NAMALWA (cell line): Measurements from ENCODE around the gene GFI1B.
"Not testable (repeated sequence)": the region's sequence is repeated elsewhere in the genome, so short reads cannot be mapped to it uniquely, and the experiment has no call there.

Experiments
- DNase-seq: peaks from one replicate; pipeline ENCODE4 v3.0.0-alpha.2; 2015; ENCODE audit warnings: low spot score

Gene GFI1B

DNA sequence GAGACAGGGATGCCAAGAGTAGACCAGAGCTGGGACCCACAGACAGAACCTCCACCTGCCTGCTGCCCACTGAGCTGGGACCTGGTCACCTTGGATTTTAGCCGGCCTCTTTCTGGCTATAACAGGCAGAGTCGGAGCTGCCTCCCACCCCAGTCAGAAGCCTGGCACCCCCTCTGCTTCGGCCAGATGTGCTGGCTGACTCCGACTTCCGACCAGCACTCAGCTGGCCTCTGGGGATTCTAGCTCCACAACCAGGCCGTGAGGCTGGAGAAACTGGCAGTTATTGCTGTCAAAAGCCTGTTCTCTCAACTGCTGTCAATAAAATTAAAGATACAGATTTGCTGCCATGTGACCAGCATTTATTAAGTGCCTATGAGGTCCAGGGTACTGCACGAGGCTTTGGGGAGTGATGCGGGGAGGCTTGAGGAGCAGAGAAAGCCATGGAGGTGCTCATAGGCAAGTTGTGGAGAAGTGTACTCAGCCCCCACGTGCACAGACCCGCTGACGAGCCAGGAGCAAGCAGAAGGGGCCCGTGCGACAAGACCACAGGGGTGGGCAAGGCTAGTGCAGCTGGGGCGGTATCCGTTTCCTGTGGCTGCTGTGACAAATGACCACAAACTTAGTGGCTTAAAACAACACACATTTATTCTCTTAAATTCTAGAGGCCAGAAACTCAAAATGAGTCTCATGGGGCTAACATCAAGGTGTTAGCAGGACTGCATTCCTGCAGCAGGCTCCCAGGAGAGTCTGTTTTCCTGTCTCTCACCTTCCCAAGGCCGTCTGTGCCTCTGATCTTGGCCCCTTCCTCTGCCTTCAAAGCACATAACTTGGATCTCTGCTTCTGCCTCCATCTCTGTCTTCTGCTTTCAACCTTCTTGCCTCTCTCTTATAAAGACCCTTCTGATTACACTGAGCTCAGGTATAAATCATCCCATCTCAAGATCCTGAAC lies 13.1 kb downstream of the GFI1B start:
- DNase-seq: no peak

DNA sequence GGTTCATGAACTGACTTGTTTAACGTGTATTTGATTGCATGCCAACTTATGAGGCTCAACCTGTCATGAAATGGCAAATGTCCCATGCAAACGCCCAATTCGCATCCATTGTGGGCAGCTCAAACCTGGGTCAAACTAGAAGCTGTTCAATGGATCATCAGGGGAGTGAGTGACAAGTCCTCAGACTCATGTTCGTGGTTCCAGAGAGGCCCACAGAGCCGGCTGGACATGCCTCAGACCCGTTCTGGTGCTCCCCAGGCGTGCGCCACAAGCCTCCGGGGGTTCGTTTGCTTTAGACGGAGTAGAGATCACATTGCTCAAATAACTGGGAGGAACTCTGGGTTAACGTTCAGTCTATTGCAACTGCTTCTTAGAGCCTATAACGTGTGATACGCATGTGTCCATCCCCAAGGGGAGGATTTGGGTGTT lies 15.0 kb downstream of the GFI1B start:
- no peak for DNase-seq

DNA sequence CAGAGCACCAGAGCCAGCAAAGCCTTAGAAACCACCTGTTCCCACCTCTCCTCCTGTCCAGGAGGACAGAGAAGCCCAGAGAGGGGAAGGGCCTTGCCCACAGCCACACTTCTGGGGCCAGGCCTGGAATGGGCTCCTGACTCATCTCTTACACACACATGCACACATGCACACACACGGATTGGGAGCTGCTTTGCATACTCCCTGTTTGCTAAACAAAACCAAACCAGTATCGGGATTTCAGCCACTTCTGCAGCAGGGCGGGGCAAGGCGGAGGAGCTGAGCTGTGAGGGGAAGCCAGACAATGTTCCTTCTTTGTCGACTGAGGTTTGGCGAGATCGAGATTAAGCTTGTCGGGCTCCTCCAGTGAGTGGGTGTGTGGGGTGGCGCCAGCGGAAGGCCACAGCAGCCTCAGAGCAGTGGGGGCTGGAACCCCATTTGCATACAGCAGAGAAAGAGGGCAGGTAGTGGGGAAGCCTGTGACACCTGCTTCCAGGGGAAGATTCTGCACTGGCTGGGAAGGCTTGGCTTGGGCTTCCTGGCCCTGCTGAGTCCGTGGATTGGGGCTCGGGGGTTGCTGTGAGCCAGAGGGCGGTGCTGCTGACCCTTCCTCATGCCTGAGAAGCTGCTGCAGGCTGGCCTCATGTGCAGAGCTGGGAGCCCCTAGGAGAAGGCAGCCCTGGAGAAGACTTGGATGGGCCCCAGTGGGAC lies 16.1 kb downstream of the GFI1B start:
- no peak for DNase-seq

DNA sequence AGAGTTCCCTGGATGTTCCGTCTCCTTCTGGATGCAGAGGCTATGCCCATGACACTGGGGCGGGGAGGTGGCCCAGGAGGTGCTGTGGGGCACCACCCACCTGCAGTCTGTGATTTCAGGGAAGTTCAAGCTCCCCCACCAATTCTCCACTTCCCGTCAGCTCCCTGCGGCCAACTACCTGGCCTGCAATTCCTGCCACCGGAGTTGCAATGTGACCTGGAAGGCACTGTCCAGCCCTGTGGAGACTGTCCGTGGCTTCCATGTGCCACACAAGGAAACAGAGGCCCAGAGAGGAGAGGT lies 16.6 kb downstream of the GFI1B start:
- DNase-seq: no peak

DNA sequence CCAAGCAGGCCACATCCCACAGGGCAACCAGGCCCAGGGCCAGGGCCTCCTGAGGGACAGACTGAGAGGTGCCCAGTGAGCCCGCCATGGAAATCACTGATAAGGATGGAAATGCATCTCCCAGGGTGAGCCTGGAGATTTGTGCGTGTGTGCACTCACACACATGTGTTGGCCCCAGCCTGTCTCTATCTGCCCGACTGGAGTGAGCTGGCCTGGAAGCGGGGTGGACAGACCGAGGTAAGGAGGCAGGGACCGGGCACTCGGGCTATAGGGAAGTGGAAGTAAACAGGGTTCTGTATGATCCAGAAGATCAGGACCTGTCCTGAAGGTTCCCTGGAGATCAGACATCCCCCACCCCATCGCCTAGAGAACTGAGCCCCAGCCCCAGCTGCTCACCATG lies 17.4 kb downstream of the GFI1B start:
- DNase-seq: no peak

DNA sequence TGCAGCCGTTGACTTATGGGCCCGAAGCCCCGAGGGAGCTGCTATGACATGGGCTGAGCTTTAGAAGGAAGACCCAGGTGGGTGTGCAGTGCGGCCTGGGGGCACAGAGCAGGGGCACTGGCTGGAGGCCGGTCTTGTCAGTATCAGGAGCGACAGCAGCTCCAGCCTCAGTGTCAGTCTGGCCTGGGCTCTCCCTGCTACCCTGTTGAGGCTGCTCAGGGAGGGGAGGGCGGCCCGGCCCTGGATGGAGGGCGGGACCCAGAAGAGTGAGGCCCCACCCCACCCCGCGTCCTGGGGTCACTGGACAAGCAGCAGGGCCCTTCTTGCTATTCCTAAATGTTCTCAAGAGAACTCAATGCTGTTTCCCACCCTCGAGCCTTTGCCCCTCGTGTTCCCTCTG lies 18.0 kb downstream of the GFI1B start:
- DNase-seq: no peak

DNA sequence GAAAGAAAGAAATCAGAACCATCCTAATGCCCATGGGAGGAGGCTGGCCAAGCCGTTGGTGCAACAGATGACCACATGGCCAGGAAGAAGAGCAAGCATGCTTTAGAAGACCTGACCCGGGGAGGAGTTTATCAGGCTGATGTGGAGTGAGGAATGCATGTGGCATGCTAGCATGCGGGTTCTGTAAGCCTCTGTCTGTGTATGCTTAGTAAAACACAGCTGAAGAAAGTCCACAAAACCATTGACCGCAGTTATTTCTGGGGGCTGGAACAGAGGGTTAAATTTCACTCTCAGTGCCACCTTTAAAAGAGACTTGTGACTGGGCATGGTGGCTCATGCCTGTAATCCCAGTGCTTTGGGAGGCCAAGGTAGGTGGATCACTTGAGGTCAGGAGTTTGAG lies 19.1 kb downstream of the GFI1B start:
- no peak for DNase-seq

DNA sequence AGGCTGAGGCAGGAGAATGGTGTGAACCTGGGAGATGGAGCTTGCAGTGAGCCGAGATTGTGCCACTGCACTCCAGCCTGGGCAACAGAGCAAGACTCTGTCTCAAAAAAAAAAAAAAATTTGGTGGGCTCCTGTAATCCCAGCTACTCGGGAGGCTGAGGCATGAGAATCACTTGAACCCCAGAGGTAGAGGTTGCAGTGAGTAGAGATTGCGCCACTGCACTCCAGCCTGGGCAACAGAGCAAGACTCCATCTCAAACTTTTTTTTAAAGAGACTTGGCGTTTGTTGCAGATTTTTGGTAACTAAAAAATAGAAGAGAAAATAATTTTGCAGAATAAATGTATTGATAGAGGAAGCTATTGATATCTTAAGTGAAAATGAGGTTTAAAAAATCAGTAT lies 19.7 kb downstream of the GFI1B start:
- DNase-seq: not testable (repeated sequence)

DNA sequence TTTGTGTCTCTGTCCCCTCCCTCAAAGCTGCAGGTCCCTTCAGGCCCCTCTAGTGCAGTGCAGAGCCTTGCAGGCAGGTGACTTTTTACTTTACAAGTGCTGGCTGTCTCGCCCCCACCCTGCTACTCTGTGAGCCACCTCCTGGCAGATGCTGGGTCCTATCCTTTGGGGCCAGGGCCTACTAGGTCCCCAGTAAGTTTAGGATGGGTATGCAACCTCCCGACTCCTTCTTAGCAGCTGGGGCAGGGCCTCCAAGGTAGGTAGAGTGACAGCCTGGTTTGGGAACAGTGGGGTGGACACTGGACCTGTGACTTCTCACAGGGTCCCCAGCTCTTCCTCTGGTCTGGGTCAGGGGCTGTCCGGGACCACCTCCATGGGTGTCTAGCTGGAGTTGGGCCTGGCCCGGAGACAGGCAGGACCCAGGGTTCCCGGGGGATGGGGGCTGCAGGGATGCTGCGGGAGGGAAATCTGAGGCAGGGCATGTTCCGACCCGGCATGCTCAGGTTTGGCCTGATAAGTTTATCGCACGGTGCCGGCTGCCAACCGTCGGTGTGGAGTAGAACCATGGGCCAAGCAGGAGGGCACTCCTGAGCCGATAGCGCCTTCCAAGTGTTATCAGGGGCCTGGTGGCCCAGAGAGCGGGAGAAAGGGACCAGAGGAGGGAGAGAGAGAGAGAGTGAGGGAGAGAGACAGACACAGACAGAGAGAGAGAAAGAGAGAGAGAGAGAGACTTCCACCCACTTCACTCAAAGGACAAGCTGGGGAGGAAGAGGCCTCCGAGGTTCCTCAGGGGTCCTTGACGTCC lies 20.5 kb downstream of the GFI1B start:
- DNase-seq: no peak

DNA sequence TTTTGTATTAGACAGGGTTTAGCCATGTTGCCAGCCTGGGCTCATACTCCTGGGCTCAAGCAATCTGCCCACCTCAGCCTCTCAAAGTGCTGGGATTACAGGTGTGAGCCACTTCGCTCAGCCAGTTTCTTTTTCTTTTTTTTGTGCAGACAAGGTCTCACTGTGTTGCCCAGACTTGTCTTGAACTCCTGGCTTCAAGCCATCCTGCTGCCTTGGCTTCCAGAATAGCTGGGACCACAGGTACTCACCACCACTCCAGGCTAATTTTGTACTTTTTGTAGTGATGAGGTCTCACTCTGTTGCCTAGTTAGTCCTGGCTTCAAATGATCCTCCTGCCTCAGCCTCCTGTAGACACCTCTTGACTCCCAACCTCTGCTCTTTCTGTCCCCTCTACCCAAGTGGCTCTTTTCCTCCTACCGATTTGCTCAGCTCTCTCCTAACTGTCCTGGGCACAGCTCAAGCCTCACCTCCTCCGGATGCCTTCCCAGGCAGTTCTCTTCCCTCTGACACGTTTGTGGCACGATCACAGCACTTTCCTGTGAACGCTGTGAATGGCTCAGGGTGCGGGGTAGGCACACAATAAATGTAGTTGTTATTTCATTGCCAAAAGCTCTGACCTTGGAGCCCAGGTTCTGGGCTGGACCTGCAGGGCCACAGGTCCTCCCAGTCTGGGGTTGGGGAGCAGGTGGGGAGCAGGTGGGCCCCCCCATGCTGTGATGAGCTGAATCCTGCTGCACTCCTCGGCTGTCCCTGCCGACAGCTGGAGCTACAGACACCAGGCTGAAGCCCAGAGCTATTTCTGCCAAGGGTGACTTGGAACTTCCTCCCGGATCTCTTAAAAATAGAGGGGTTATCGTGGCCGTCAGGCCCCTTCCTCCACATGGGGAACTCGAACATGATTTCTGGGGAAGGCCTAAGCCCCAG lies 23.9 kb downstream of the GFI1B start:
- no peak for DNase-seq

DNA sequence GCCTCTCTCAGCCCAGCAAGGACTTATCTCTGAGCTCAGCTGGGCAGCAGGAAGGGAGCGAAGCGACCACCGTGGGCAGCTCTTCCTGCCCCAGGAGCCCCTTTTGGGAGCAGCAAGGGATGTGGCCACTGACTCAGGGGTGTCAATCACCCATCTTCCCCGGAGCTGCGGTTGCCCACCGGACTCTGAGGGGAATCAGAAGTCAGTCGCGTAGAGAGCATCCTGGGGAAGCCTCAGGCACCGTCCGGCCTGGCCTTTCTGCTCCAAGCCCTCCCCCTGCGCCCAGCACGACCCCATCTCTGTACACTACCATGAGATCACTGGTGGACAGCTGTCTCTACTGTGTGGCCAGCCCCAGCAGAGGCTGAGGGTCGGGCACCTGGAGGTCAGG lies 24.6 kb downstream of the GFI1B start:
- DNase-seq: no peak

DNA sequence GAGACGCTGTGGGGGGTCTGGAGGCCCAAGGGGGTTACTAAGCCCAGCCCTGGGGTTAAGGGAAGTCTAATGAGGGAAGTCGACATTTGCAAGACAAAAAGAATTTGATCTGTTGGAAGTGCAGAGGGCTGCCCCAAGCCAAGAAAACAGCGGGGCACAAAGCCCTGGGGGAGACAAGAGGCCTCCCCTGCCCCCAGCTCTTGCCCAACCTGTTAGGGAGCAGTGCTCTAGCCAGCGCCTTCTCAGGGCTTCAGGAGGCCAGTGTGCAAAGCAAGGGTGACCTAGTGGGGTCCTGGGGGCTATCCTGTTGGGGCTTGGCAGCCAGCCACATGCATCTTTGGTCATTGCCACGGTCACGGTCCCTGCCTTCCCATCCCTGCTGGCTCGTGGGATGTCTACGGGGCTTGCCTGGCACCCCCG lies 25.2 kb downstream of the GFI1B start:
- DNase-seq: no peak

DNA sequence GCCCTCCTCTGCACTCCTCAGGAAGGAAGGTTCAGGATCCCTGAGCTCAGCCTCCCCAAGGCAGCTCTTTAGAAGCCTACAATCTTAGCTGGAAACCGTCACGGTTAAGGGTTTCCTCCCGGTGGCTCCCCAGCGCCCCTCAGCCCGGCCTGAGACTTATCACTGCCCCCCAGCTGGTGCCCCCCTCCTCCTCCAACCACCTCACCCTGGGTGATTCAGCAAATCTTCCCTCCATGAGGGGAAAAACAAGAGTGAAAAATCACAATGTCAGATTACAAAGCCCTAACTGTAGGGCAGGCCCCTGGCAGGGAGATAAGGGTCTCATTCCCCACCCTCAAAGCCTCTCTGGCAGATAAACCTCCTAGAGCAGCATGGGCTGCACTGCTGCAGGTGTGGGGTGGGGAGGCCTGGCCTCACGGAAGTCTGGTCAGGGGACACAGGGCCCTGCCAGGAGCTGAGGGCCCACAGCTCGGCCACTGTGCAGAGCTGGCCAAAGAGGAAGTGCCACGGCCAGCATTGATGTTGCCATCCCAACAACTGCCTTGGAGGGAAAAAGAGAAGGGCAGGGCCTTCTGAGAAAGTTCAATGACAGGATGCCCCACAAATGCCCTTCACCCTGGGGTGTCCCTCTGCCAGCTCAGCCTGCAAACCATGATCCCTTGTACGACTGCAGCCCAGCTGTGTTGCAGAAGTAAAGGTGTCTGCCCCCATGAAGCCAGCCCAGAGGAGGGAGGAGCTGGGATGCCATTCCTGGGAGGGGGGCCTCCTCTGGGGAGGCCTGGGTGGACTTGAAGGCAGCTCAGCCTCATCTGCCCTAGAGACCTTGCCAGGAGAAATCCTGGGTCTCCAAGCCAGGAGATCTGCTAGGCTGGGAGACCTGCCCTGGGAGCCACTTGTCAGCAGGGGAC lies 25.9 kb downstream of the GFI1B start:
- no peak for DNase-seq

DNA sequence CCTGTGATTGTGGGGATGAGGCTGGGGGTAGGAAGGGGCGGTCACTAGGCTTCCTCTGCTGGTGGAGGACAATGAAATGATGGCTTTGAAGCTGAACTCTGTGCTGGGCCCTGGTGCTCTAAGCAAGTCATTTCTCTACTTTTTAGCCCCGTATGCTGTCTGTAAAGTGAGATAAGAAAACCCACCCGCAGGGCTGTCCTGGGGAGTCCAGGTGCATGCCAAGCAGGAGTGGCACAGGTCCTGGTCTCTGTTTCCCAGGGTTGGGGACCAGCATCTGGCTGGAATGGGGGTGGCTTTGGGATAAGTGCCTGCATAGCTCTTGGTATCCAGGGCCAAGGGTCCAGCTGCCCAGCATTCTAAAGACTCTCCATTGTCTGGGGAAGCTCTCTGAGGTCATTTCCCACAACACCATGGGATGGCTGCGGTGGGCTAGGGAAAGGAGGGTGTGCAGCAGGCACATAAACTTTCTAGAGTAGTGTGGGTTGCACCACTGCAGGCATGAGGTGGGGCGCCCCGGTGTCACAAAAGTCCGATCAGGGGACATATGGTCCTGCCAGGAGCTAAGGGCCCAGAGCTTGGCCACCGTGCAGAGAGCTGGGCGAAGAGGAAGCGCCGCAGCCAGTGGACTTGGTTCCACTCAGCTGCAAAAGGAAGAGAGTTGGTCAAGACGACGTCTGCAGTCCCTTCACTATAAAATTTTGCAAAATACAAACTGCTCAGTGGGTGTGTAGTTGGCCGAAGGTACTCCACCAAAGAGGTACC lies 26.7 kb downstream of the GFI1B start:
- DNase-seq: no peak

DNA sequence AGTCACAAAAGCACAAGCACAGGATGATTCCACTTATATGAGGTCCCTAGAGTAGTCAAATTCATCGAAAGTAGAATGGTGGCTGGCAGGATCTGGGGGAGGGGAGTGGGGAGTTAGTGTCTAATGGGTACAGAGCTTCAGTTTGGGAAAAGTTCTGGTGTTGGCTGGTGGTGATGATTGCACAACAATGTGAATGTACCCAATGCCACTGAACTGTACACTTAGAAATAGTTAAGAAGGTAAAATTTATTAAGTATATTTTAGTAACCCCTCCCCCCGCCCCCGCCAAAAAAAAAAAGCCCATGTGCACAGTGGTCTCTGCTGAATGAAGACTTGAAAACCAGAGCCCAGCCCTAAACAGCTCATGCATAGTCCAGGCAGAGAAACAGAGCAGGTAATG lies 27.5 kb downstream of the GFI1B start:
- DNase-seq: no peak

DNA sequence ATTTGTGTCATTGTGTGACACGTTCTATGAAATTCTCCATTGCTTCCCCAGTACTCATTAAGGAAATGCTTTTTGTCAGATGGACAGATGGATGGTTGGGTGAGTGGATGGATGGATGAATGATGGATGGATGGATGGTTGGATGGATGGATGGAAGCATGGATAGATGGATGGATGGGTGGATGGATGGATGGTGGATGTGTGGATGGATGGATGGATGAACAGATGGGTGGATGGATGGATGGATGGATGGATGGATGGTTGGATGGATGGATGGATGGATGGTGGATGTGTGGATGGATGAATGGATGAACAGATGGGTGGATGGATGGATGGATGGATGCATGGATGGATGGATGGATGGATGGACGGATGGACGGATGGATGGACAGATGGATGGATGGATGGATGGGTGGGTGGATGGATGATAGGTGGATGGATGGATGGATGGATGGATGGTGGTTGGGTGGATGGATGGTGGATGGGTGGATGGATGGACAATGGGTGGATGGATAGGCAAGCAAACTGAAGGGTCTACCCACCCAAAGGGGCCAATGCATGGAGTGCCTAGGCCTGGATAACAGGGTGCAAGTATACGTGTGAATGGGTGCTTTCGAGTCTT lies 28.3 kb downstream of the GFI1B start:
- no peak for DNase-seq

DNA sequence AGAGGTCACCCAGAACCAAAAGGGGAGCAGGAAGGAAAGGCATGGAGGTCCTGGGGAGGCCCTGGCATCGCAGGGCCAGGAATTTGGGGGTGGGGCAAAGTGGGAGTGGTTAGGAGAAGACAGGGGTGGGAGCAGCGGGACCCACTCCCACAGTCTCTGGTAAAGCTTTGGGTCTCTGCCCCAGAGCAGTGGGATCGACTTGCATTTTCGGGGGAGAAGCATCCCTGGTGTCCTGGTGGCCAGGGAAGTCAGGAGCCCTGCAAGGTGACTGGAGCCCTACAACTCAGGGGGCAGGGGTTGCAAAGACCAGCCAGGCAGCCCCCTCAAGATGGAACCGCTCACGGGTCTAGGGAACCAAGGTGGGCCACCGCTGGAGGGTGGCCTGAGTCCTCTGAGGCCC lies 29.9 kb downstream of the GFI1B start:
- no peak for DNase-seq

DNA sequence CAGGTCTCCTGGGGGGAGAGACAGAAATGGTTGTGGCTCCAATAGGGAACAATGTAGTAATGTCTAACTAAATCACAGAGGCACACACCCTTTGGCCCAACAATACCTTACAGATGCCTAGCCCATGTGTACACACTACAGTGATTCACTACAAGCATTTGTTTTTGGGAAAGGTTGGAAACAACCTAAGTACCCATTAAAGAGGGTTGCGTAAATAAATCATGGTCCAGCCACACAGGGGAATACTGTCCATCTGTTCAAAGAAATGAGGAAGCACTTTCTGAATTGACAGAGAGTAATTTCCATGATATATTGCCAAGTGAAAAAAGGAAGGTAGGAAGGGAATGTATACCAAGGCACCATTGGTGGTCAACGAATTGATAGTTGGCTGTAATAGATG lies 30.3 kb downstream of the GFI1B start:
- no peak for DNase-seq

DNA sequence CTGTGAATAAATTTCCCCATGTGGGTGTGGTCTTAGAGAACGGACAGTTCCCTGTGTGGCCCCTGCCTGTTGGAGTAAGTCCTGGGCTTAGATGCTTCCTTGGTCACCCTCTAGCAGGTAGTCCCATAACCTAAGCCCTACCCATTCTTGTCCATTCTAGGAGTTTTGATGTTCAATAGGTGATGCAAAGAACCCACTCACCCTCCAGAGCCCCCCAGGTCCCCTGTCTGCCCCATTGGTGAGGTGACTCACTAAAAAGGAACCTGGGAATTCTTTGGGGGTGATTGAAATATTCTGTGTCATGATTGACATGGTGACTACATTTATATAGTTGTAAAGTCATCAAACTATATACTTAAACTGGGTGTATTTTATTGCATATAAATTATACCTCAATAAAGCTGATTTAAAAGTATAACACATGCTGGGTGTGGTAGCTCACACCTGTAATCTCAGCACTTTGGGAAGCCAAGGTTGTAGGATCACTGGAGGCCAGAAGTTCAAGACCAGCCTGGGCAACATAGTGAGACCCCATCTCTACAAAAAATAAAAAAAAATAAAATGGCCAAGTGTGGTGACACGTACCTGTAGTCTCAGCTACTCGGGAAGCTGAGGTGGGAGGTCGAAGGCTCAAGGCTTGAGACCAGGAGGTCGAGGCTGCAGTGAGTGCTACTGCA lies 31.6 kb downstream of the GFI1B start:
- no peak for DNase-seq
